Stimulated activated CD8-positive, alpha-beta memory T cell treated with anti-CD3 and anti-CD28 coated beads, Interleukin-15, amount 100 ng/mL, for 4 hours (primary cell): ENCODE results near the gene FAM229A.
"Not testable (repeated sequence)": the region's sequence is repeated elsewhere in the genome, so short reads cannot be mapped to it uniquely, and the experiment has no call there.

Experiments used
- DNase-seq, 2 donors: peaks; one replicate each; pipeline ENCODE4 v3.0.0-alpha.2; 2020; ENCODE audit warnings: low read depth in 2 of 2

The FAM229A gene, protein sequence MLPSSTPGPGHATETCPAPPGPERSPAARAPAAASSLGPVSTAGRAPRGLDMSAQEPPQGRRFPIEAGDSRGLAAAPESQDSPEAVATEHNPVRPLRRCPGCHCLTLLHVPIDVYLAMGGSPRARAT

DNA sequence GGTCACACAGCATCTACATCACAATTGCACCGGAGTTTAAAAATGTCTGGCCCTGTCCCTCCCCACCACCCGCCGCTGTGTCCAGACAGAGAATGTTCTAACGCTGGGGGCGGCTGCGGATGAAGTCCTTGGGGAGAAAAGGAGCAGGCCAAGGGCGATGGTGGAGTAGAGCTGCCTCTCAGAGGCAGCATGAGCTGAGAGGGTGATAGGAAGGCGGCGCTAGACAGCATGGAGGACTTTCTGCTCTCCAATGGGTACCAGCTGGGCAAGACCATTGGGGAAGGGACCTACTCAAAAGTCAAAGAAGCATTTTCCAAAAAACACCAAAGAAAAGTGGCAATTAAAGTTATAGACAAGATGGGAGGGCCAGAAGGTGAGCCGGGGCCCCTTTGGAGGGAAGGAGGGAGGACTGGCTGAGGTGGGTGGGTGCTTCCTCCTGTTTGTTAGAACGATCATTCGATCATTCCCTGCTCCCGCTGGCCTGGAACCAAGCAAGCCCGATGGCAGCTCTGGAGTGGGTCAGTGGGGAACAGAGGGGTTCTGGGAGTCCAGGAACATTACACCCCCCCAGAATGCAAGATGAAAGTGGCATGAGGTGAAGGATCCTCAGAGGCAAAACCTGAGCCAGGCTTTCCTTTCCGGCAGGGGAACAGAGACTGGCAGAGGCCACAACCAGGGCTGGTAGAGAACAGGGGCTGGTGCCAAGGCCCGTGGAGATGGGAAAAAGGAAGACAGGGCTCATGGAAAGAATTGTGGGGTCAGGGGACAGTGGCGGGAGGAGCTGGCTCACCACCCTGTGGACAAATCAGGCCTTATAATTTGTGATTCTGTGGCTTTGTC lies at the start of gene FAM229A, which contains the start of gene TSSK3:
TSS of gene FAM229A (minus strand) at position 12 of the 840 bp plus-strand sequence. CDS start 394 bp downstream, outside the sequence.
TSS of gene TSSK3 (plus strand) at position 66 of the 840 bp plus-strand sequence. CDS start at position 229, 163 bp downstream.
- DNase-seq, result no peak

DNA sequence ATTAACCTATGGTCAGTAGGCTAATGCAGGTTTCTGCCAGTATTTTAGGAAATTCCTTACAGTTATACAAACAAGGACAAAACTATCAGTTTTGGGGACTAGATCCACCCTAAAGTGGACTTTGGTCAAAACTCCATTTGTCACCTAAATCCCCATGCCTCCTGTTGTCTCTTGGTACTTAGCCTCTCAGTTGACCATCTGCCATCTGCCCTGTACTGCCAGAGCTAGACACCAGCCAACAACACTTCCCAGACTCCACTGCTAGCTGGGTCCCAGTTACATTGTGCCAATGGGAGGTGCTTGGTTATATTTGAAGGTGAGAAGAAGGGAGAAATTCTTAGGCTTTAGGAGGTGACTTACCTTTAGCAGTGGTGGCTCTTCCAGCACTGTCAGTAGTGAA lies 49.0 kb upstream of the FAM229A start:
- DNase-seq, result no peak

DNA sequence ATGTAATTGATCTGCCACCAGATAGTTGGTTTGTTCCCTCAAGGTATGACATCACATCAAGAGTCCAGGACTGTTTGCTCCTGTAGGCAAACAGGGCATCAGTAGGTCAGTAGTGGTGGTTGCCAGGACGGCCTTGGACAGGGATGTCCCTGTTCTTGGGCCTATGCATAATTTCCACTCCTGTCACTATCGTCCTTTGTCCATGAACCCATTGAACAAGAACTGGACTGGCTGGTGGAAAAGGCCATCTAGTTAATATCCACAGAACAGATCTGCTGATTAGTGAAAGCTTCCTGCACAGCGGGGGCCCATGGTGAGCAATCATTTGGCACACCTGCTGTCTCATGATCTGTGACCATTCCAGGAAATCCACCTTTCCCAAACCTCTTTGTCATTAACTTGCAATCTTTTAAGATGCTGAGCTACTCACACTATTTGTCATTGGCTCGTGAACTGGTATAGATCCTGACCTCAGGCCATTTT lies 44.4 kb upstream of the FAM229A start:
- DNase-seq, result no peak

DNA sequence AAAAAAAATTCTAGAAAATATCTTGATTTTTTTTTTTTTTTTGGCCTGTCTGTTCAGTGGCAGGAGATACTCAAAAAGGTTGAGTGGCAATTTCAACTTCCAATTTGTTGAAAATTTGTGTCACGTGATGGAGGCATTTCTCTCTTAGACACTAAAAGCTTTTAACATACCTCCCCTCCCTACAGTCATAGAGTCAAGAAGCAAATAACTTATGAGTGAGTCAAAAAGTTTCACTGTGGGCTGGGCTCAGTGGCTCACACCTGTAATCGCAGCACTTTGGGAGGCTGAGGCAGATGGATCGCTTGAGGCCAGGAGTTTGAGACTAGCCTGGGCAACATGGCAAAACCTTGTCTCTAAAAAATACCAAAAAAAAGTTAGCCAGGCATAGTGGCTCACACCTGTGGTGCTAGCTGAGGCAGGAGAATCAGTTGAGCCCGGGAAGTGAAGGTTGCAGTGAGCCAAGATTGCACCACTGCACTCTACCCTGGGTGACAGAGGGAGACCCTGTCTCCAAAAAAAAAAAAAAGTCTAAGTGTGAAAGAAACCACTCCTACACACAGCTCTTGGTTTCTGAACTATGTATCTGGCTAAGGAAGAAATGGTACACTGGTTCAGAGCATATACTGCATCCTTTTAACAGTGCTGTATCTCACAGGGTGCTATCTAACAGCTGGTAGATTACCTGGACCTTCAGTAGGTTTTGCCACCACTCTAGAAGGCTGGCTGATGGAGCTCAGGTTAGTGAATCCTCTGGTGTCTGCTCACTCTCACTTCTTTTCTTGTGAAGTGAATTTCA lies 43.6 kb upstream of the FAM229A start:
- DNase-seq, result no peak

DNA sequence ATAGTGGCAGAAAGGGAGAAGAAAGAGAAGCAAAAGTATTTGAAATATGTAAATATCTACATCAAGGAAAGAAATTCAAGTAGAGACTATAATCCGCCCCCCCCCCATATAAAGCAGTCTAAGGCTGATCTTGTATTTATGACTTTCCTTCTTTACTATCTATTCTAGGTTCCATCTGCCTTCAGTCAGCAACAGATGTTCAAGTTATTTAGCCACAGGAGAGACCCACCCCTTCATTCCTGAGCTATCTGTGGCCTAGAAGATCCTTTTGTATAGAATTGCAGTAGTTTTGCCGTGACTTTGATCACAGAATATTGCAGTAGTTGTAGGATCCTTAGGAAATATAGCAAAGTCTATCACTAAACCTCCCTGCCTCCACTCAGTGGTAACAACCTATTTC lies 42.7 kb upstream of the FAM229A start:
- DNase-seq, result no peak

DNA sequence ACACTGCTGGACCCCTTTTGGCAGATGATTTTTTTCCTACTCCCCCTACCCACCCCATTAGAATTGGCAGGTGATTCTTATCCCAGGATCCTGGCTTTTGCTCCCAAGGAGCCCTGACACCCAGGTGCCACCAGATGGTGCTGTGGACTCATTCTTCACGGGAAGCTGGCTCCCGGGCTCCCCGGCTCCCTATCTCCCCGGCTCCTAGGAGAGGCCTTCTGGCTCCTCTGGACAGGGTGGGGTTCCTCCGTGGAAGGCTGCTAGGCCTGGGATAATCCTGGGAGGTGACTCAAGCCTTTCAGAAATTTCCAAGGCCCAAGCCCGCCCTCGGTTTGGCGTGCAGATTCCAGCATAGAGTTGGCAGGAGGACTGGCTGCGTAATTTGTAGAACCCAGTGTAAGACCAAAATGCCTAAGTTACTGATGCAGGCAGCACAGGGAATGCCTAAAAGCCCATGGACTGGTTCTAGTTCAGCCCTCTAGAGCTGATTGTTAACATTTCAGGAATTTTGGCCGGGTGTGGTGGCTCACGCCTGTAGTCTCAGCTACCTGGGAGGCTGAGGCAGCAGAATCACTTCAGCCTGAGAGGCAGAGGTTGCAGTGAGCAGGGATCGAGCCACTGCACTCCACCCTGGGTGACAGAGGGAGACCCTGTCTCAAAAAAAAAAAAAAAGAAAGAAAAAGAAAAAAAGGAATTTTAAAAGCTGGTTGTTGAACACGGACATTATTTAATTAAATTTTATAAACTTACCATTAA lies 38.8 kb upstream of the FAM229A start:
- DNase-seq, result peak; percentile 6 to 10

DNA sequence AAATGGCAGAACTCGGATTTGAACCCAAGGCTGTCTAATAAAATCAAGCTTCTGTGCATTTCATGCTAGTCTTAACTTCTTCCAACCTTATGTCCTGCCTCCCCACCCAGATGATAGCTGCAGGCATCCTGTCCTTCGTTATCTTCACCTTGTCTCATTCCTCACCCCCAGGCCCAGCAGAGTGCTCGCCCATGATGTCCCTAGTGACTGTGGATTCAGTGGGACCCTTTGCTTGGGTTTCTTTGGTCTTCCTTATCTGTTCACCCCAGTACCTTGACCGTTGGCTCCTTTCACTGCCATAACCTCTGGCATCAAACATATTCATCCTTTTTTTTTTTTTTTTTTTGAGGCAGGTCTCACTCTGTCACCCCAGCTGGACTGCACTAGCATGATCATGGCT lies 37.6 kb upstream of the FAM229A start:
- no peak for DNase-seq

DNA sequence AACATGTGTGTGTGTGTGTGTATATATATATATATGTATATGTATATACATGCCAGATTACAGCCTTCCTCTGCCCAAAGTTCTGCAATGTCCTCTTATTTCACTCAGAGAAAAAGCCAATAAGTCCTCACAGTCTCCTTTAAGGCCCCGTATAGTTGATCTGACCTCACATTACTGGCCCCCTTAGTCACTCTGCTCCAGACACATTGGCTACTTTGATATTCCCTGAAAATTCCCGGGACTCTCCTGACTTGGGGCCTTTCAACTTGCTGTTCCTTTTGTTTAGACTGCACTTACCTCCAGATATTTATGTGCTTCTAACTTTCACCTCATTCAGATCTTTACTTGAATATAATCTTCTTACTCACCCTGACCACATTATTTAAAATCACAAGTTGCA lies 36.1 kb upstream of the FAM229A start:
- no peak for DNase-seq

DNA sequence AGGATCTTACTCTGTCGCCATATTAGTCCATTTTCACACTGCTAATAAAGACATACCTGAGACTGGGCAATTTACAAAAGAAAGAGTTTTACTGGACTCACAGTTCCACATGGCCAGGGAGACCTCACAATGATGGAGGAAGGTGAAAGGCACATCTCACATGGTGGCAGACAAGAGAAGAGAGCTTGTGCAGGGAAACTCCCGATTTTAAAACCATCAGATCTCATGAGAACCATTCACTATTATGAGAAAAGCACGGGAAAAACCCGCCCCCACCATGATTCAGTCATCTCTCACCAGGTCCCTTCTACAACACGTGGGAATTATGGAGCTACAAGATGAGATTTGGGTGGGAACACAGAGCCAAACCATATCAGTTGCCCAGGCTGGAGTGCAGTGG lies 34.2 kb upstream of the FAM229A start:
- DNase-seq, result not testable (repeated sequence)

DNA sequence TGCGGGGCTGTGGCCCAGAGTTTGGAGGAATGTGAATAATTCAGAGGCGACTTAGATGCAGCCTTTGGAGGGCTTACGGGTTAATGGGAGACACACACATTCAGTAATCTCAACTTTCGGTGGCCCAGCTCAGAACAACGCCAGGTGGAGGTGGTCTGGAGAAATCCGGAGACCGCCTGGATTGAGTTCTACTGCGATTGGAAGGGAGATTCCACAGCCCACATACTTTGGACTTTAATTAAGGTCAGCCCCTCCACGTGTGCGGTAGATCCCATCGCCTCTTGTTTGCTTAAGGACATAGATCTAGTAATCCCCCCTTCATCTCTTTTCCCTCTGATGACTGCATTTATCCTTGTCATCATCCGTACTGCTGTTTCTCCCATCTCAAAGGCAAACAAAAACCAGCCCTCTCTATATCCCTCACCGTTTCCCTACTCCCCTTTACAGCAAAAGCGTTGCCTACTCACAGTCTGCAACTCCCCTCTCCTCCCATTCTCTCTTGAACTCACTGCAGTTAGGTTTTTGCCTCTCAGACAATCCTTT lies 32.7 kb upstream of the FAM229A start:
- DNase-seq, result no peak

DNA sequence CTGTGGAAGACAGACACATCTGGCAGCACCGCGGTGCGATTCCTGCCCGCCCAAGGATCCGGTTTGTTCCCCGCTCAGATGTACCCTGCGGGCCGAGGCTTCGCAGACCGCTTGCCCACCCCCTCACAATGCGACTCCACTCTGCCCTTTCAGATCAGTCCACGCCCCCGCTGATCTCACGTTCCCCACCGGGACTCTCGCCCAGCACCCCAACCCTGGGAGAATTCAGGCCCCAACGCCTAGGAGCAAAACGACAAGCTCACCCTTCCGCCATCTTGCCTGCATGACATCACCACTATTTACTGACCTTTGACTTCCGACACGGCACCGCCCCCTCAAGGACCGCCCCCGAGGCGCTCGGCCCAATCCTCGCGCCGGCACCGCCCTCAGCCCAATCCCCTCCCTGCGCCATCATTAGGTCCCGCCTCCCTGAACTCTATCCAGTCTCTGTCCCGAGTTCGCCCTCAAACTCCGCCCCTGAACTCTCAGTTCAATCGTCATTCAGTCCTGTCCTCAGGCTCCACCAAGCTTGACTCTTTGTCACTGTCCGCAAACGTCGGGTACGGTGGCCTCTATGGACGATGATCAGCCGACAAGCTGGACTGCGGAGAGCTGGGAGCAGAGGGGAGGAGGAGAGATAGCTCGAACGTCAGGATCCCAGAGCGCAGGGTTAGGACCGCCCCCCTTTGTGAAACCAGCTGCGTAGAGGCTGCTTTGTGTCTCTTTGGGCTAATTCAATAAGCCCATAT lies 32.0 kb upstream of the FAM229A start, which contains the start of gene BSDC1:
TSS of gene BSDC1 (minus strand) at position 301 of the 749 bp plus-strand sequence. CDS start at position 274, 27 bp downstream.
- DNase-seq, result peak; percentile 93 to 95

DNA sequence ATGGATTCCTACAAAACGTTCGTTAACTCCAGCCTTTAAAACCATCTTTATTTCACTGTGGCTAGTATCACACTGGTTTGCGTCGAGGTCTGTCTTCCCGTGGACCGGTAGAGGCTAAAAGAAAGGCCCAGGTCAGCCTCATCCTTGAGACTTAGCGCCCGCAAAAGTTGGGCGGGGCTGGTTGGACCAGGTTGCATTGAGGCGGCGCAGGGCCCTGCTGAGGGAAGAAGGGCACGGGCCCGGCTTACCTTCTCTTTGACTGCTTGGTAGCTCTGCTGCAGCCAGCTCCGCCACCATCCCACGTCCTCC lies 31.5 kb upstream of the FAM229A start:
- no peak for DNase-seq

DNA sequence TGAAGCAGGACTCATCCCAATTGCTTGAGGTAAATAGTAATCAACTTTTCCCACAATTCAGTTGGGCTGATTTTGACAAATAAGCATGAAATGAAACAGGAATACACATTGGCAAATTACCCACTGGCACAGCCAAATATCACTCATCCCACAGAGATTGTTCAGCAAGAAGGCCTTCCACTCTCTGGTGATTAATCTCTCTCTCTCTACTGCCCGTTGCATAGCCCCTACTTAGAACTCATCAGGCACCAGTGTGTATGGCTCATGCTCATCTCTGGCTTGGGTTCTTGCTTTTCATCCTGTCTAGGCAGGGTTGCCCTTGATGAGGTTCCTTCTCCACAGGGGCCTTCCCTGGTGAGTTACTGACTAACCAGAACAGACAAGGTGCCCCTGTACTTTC lies 30.9 kb upstream of the FAM229A start:
- DNase-seq, result no peak

DNA sequence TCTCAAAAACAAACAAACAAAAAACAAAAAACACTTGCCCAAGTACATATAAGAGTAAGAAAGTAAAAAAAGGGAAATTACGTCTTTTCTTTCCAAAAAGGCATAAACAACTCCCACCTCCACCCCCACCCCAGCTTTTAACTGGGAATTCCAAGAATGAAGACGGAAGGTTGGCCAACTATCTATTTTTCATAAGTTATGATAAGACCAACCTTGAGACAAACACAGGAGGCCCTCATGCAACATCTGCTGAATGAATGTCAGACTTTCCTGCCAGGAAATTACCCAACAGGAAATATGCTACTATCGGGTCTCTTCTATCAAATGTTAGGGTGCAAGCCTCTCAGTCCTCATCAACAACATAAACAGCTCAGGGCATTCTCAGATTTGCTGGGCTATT lies 30.0 kb upstream of the FAM229A start:
- DNase-seq, result no peak

DNA sequence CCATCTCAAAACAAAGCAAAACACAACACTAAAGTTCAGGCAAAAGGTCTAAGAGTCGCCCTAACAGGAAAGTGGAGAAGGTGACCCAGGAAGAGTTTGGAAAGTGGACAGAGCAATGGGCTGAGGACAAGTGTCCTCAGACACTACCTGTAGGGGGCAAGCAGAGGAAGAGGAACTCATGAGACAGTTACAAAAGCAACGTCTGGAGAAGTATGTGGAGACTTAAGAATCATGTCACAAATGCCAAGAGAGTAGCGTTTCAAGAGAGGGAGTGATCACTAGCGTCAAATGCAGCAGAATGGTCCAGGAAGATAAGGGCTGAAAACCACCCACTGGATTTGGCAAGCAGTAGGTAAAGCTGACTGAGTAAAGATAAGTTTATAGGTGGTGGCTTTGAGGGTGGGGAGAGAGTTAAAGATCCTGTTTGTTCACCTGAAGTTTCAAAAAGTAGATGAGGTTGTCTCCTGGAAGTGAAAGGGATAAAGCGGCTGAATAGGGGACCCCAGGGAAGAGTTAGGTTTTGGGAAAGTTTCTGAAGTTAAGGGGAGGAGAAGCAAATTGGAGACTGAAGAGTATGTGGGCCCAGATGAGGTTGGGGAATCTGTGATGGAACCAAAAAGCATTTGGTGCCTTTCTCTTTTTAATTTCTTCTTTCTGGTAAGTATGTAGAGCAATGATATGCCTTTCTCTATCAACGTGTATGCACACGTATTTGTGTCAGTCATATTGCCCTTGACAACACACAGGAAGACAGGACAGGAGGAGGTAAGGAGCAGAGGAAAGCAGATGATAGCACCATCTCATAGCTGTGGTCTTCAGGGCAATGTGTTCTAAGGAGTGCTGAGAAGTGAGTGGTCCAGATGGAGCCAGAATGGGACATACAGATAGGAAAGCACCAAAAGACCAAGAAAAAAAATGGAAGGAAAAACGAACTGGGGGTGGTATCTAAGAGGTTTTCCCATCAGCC lies 28.9 kb upstream of the FAM229A start:
- DNase-seq, result no peak

DNA sequence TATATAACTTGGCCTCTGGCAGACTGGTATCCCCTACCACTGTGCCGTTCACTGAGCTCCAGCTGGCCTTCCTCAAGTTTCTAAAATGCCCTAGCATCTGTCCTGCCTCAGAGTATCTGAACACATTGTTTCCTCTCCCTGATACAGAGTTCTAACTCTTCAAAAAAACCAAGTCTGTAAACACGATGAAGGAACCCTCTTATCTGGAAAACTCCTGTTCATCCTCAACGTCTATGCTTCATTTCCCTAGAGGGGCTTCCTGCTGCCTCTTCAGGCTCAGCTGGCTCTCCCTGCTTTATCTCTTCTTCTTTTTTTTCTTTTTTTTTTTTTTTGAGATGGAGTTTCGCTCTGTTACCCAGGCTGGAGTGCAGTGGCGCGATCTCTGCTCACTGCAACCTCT lies 26.4 kb upstream of the FAM229A start:
- DNase-seq, result no peak

DNA sequence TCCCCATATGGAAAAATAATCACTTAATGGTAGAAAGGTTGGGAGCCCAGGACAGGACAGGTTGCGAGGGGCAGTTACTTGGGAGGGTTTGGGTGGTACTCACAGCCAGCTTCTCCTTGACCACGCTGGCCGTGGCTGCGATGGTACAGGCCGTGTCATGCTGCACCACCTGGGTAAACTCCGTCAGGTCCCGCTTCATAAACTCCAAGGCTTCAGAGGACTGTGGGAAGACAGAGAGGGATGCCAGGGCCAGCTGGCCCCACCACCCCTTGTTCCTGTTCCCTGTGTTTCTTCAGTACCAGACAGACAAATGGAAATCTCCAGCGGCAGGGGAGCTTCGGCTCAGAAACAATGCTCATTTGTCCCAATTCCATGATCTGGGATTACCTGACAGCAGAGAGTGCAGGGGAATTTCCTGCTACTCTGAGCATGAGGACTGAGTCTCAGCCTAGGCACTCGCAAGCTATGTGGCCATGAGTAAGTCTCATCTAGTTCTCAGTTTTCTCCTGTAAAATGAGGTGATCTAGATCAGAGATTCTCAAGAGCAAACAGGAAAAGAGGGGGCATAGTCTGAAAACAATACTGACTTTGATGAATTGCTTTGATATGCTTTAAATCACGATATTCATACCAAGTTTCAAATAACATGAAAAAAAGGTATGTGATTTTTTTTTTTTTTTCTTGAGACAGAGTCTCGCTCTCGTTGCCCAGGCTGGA lies 24.5 kb upstream of the FAM229A start:
- DNase-seq, result no peak

DNA sequence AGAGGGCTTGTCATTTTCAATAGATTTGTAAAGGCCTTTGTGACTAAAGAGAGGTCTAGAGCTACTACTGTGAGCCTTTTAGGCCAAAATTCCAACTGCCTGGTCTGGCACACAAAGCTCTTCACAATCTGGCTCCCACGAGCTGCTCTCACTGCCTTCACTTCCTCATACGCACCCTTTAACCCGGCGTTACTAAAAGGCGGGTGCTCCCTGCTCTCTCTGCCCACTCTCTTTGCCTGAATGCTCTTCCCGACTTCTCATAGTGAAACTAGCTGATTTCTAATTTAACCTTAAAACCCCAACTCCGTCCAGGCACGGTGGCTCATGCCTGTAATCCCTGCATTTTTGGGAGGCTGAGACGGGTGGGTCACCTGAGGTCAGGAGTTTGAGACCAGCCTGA lies 17.8 kb upstream of the FAM229A start:
- no peak for DNase-seq
